HG02973 (cell line): Measurements from ENCODE around the gene TMEM63B.

Source experiments
- ATAC-seq: cut with Tn5 transposase; IDR thresholded peaks from one replicate; pipeline ENCODE4 v1.9.1; 2021; ENCODE audit warnings: moderate library complexity; ENCODE audit not compliant: unreplicated experiment

The TMEM63B gene

GRCh38 chr6:44116641-44117382 lies 10.5 kb upstream of the TMEM63B start:
- ATAC-seq, result no peak

GRCh38 chr6:44117397-44118128 lies 9.8 kb upstream of the TMEM63B start:
- ATAC-seq, result no peak

GRCh38 chr6:44119704-44120262 lies 7.6 kb upstream of the TMEM63B start:
- ATAC-seq, result no peak

GRCh38 chr6:44120692-44121443 lies 6.5 kb upstream of the TMEM63B start:
- ATAC-seq, result no peak

GRCh38 chr6:44122801-44123200 lies 4.6 kb upstream of the TMEM63B start:
- ATAC-seq, result no peak

GRCh38 chr6:44123544-44123943 lies 3.8 kb upstream of the TMEM63B start:
- ATAC-seq, result no peak

- ATAC-seq, result peak; percentile 37
Observed at GRCh38 chr6:44126320-44127149, 819 bp upstream of the TMEM63B start.

GRCh38 chr6:44128020-44128917 lies 915 bp downstream of the TMEM63B start:
- no peak for ATAC-seq

- no peak for ATAC-seq
Observed at GRCh38 chr6:44129841-44130322, 2.5 kb downstream of the TMEM63B start.

GRCh38 chr6:44131892-44132291 lies 4.5 kb downstream of the TMEM63B start:
- ATAC-seq, result no peak

- ATAC-seq, result no peak
Observed at GRCh38 chr6:44132476-44132875, 5.1 kb downstream of the TMEM63B start.

GRCh38 chr6:44133003-44133931 lies 5.9 kb downstream of the TMEM63B start:
- no peak for ATAC-seq

- no peak for ATAC-seq
Observed at GRCh38 chr6:44133981-44134711, 6.8 kb downstream of the TMEM63B start.

GRCh38 chr6:44135173-44135758 lies 7.9 kb downstream of the TMEM63B start:
- ATAC-seq, result no peak

GRCh38 chr6:44135875-44136274 lies 8.5 kb downstream of the TMEM63B start:
- no peak for ATAC-seq

GRCh38 chr6:44138717-44139350 lies 11.5 kb downstream of the TMEM63B start:
- no peak for ATAC-seq

- no peak for ATAC-seq
Observed at GRCh38 chr6:44139351-44139743, 12.0 kb downstream of the TMEM63B start.
